NOMO-1 (cell line): Measurements from ENCODE around the gene VARS2.
A peak's percentile ranks its signal among the peaks of the same experiment; 100 is the strongest.
"Not testable (repeated sequence)": the region's sequence is repeated elsewhere in the genome, so short reads cannot be mapped to it uniquely, and the experiment has no call there.

Experiments
- DNase-seq, 2 experiments: peaks; one replicate each; lab custom pipeline; 2025; ENCODE audit not compliant: unreplicated experiment in 2 of 2; lab: John Stamatoyannopoulos, UW

Gene VARS2

GRCh38 chr6:30898750-30899360, 15.2 kb upstream of the VARS2 start:
- no peak for DNase-seq

GRCh38 chr6:30900863-30901417, 13.1 kb upstream of the VARS2 start:
- DNase-seq, result no peak

GRCh38 chr6:30901436-30901835, 12.6 kb upstream of the VARS2 start:
- DNase-seq, result no peak

GRCh38 chr6:30902196-30902595, 11.8 kb upstream of the VARS2 start:
- not testable (repeated sequence) for DNase-seq

GRCh38 chr6:30902709-30903108, 11.3 kb upstream of the VARS2 start:
- no peak for DNase-seq

- DNase-seq, result peak; percentile 19 to 25
Measured at GRCh38 chr6:30903236-30903635, 10.8 kb upstream of the VARS2 start.

- not testable (repeated sequence) for DNase-seq
Measured at GRCh38 chr6:30907290-30907757, 6.7 kb upstream of the VARS2 start.

GRCh38 chr6:30907758-30908591, 6.1 kb upstream of the VARS2 start, which contains the start of gene GTF2H4:
Gene GTF2H4, plus strand, starts transcription at chr6:30908207.
- peak; percentile 96 to 99 for DNase-seq

- no peak for DNase-seq
Measured at GRCh38 chr6:30908700-30909099, 5.3 kb upstream of the VARS2 start.

- DNase-seq, result not testable (repeated sequence)
Measured at GRCh38 chr6:30910473-30910872, 3.6 kb upstream of the VARS2 start.

GRCh38 chr6:30912746-30913520, 1.1 kb upstream of the VARS2 start:
- no peak for DNase-seq

GRCh38 chr6:30913721-30914075, 340 bp upstream of the VARS2 start:
- no peak for DNase-seq

GRCh38 chr6:30914854-30915590, 984 bp downstream of the VARS2 start:
- peak in 1 of 2 experiments; percentile 16 for DNase-seq

- peak; percentile 45 to 70 for DNase-seq
Measured at GRCh38 chr6:30915591-30915946, 1.5 kb downstream of the VARS2 start.

- no peak for DNase-seq
Measured at GRCh38 chr6:30917041-30917440, 3.0 kb downstream of the VARS2 start.

- no peak for DNase-seq
Measured at GRCh38 chr6:30917487-30917886, 3.4 kb downstream of the VARS2 start.

- no peak for DNase-seq
Measured at GRCh38 chr6:30918670-30919069, 4.6 kb downstream of the VARS2 start.

- no peak for DNase-seq
Measured at GRCh38 chr6:30922447-30922852, 8.4 kb downstream of the VARS2 start.

GRCh38 chr6:30924040-30924627, 10.1 kb downstream of the VARS2 start:
- DNase-seq, result not testable (repeated sequence)

GRCh38 chr6:30926644-30927043, 12.6 kb downstream of the VARS2 start:
- DNase-seq, result no peak
